OCI-LY3 (cell line): ENCODE data around the gene CEP170B.

Experiments used
- CTCF ChIP-seq: fragments of 200-600, 300-600 bp; sonication (generic); IDR thresholded peaks from 2 replicates; pipeline ENCODE4 v1.5.1; 2014; ENCODE audit warnings: antibody characterized with exemption, low read length, low read depth
- EZH2phosphoT487 ChIP-seq: fragments of 200-600 bp; shearing (Covaris generic); IDR thresholded peaks from 2 replicates; pipeline ENCODE4 v1.6.1; 2018; ENCODE audit warnings: antibody characterized with exemption, mixed run types, low read depth

DNA sequence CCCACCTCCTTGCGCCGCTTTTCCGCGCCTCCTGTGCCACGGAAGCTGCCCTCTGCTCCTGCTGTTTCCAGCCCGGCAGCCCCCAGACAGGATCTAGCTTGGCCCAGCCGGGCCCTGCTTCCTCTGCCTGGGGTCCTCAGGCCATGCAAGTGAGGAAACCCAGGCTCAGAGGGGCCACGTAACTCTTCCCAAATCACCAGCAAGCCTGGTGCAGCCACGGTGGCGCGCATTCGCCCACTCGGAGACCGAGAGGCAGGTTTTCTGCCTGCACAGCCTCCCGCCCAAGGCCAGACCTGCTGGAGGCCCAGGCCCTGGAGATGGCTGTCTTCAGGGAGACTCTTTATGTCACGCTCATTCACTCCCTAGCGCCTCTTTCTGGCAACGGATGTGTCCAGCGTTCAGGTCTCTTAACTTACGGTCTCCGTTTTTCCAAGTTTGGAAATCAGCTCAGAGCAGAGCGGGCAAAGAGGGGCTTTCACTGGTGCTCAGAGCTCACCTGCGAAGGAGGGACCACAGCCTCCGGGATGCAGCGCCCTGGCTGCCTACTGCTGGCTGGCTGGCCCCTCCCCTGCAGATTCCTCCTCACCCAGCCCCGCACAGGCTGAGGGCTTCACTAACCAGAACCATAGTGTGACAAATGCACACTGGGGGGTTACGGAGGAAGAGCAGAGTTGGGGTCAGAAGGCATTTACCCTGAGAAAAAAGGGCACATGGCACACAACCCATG lies 20.6 kb upstream of the CEP170B start:
- no peak for TF ChIP-seq CTCF
- no peak for TF ChIP-seq EZH2phosphoT487
